ENCODE measurements around the gene SETD4.

DNA sequence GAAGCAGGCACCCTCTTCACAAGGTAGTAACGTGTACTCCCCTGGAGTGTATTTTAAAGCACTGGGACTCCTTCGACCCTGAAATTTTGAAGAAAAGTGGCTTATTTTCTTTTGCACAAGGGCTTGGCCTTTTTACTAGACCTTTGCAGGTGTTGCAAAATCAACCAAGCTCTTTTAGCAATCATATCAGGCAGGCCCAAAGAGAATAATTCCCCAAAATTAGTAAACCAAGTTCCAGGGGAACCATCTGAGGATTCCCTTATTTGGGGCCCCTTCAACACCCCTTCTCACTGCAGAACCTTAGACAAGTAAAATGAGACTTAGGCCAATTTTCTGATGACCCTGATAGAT lies 37.8 kb upstream of the SETD4 start:
- TF ChIP-seq MZF1 (CRISPR knock-in tag; IDR thresholded peaks at IDR 0.05; ENCODE audit: borderline replicate concordance): no peak
- no peak for TF ChIP-seq EZH2 (conservative IDR thresholded peaks at IDR 0.05; ENCODE audit: low read depth, low read length)
- no peak for TF ChIP-seq ZNF709 (CRISPR knock-in tag; IDR thresholded peaks at IDR 0.05)
- TF ChIP-seq ZNF598 (CRISPR knock-in tag; IDR thresholded peaks at IDR 0.05; ENCODE audit: borderline replicate concordance): no peak
- no peak for TF ChIP-seq MEIS2 (CRISPR knock-in tag; IDR thresholded peaks at IDR 0.05)
- TF ChIP-seq RNF2 (conservative IDR thresholded peaks at IDR 0.05; ENCODE audit: low read depth): no peak
- TF ChIP-seq CEBPB (IDR thresholded peaks at IDR 0.05; ENCODE audit: borderline replicate concordance, low read depth, low read length): no peak
- no peak for TF ChIP-seq NFIC (IDR thresholded peaks at IDR 0.05; ENCODE audit: low read length)
- TF ChIP-seq, protein P1, sequence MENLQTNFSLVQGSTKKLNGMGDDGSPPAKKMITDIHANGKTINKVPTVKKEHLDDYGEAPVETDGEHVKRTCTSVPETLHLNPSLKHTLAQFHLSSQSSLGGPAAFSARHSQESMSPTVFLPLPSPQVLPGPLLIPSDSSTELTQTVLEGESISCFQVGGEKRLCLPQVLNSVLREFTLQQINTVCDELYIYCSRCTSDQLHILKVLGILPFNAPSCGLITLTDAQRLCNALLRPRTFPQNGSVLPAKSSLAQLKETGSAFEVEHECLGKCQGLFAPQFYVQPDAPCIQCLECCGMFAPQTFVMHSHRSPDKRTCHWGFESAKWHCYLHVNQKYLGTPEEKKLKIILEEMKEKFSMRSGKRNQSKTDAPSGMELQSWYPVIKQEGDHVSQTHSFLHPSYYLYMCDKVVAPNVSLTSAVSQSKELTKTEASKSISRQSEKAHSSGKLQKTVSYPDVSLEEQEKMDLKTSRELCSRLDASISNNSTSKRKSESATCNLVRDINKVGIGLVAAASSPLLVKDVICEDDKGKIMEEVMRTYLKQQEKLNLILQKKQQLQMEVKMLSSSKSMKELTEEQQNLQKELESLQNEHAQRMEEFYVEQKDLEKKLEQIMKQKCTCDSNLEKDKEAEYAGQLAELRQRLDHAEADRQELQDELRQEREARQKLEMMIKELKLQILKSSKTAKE (CRISPR knock-in tag; IDR thresholded peaks at IDR 0.05; ENCODE audit: borderline replicate concordance): no peak
- no peak for TF ChIP-seq ZFAT (CRISPR knock-in tag; conservative IDR thresholded peaks at IDR 0.05)
- no peak for TF ChIP-seq CHD2 (IDR thresholded peaks at IDR 0.05; ENCODE audit: low read depth, low read length)
- TF ChIP-seq, protein P2, sequence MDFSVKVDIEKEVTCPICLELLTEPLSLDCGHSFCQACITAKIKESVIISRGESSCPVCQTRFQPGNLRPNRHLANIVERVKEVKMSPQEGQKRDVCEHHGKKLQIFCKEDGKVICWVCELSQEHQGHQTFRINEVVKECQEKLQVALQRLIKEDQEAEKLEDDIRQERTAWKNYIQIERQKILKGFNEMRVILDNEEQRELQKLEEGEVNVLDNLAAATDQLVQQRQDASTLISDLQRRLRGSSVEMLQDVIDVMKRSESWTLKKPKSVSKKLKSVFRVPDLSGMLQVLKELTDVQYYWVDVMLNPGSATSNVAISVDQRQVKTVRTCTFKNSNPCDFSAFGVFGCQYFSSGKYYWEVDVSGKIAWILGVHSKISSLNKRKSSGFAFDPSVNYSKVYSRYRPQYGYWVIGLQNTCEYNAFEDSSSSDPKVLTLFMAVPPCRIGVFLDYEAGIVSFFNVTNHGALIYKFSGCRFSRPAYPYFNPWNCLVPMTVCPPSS (IDR thresholded peaks at IDR 0.05): no peak
- TF ChIP-seq, protein P3, sequence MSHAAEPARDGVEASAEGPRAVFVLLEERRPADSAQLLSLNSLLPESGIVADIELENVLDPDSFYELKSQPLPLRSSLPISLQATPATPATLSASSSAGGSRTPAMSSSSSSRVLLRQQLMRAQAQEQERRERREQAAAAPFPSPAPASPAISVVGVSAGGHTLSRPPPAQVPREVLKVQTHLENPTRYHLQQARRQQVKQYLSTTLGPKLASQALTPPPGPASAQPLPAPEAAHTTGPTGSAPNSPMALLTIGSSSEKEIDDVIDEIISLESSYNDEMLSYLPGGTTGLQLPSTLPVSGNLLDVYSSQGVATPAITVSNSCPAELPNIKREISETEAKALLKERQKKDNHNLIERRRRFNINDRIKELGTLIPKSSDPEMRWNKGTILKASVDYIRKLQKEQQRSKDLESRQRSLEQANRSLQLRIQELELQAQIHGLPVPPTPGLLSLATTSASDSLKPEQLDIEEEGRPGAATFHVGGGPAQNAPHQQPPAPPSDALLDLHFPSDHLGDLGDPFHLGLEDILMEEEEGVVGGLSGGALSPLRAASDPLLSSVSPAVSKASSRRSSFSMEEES (CRISPR knock-in tag; IDR thresholded peaks at IDR 0.05): no peak
- no peak for TF ChIP-seq ZBTB8A (CRISPR knock-in tag; IDR thresholded peaks at IDR 0.05; ENCODE audit: borderline replicate concordance, low read depth)

Data from HepG2 (cell line).